Smooth muscle cell of trachea (primary cell): ENCODE data around the gene PRAMEF5. TPM values are rescaled to one million over a fixed set of nuclear protein-coding genes. Genes with fewer than 3 reads are reported as not detected.

Experiments used
- total RNA-seq: library from RNA; depleted of rRNA; stranded (reverse); fragments of >200 nt; gene quantifications from 2 replicates; pipeline ENCODE4 v1.2.1, GENCODE V29; 2014

The PRAMEF5 gene
- not detected in 2 replicates for total RNA-seq

DNA sequence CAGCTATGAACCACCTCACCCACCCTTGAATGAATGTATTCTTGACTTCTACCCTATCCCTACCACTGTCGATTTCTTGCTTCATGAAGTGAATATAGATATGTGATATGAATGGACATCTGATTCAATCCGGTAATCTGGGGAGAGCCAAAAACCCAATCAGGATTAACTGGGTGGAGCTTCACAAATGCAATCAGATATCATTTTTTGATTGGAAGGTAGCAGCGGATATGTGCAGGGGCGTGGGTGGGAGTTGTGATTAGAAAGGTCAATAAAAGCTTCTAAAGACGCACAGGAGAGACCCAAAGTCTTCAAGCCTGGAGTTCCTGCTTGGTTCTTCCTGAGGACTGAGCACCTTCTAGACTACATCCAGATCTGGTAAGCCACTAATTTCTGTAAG is at the start of gene PRAMEF5:
TSS of gene PRAMEF5 (plus strand) at position 301 of the 400 bp plus-strand sequence. CDS start 5,071 bp downstream, outside the sequence.

DNA sequence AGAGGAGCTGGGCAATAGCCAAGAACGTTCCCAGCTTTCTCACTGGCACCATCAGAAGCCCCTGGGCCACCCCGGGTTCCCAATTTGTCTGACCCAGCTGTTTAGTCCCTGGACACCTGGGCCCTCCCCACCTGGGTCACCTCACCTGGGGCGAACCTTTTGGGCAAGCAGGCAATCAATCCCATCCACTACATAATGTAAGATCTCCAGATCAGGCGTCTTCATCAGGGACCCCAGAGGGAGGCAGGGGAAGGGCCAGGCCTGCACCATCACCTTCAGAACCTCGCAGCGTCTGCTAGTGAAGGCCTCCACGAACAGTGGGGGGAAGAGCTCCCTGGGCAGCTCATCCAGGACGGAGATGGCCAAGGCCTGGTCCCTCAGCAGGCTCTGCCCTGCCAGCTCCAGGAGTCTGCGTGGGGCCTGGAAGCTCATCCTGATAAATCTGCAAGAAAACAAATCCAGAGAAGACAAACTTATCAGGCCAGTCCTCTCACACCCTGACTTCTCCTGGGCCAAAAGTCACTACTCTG is 28.3 kb upstream of the PRAMEF5 start, which contains the start of gene PRAMEF18:
TSS of gene PRAMEF18 (minus strand) at position 480 of the 530 bp plus-strand sequence. CDS start at position 432, 48 bp downstream.

DNA sequence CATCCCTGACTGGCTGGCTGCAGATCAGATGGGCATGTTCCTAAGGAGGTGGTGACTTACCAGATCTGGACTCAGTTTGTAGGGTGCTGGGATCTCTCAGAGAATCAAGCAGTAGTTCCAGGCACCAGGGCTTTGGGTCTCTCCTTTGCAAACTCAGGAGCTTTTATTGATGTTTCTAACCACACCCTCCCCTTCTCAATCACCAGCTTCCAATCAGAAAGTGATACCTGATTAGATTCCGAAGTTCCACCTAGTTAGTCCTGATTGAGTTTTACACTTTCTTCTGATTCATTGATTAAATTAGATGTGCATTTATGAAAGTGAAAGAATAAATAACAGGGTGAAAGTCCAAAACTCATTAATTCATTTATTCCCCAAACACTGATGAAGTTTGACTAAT is 31.0 kb downstream of the PRAMEF5 start, which contains the start of gene PRAMEF8:
TSS of gene PRAMEF8 (minus strand) at position 101 of the 400 bp plus-strand sequence. CDS start 1,046 bp downstream, outside the sequence.

DNA sequence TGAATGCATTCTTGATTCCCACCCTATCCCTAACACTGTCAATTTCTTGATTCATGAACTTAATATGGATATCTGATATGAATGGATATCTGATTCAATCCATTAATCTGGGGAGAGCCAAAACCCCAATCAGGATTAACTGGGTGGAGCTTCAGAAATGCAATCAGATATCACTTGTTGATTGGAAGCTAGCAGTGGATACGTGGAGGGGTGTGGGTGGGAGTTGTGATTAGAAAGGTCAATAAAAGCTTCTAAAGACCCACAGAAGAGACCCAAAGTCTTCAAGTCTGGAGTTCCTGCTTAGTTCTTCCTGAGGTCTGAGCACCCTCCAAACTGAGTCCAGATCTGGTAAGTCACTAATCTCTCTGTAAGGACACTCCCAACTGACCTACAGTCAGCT is 49.2 kb downstream of the PRAMEF5 start, which contains the start of gene PRAMEF33:
TSS of gene PRAMEF33 (plus strand) at position 301 of the 400 bp plus-strand sequence. CDS start 2,416 bp downstream, outside the sequence.

Other genes starting within 250 kb of the PRAMEF5 start
- gene PRAMEF27, start 197.6 kb upstream of the PRAMEF5 start, total RNA-seq: not detected in 2 replicates
- not detected in 2 replicates for gene HNRNPCL3, start 193.4 kb upstream of the PRAMEF5 start, total RNA-seq
- not detected in 2 replicates for gene PRAMEF25, start 183.4 kb upstream of the PRAMEF5 start, total RNA-seq
- gene HNRNPCL2, start 137.3 kb upstream of the PRAMEF5 start, total RNA-seq: not detected in 2 replicates
- gene PRAMEF26, start 98.2 kb upstream of the PRAMEF5 start, total RNA-seq: not detected in 2 replicates
- gene HNRNPCL4, start 88.6 kb upstream of the PRAMEF5 start, total RNA-seq: not detected in 2 replicates
- not detected in 2 replicates for gene PRAMEF9, start 82.3 kb upstream of the PRAMEF5 start, total RNA-seq
- gene PRAMEF13, start 52.8 kb upstream of the PRAMEF5 start, total RNA-seq: not detected in 2 replicates
- not detected in 2 replicates for gene PRAMEF18, start 28.0 kb upstream of the PRAMEF5 start, total RNA-seq
- gene PRAMEF8, start 30.9 kb downstream of the PRAMEF5 start, total RNA-seq: not detected in 2 replicates
- not detected in 2 replicates for gene PRAMEF33, start 49.3 kb downstream of the PRAMEF5 start, total RNA-seq
- not detected in 2 replicates for gene PRAMEF15, start 61.4 kb downstream of the PRAMEF5 start, total RNA-seq
- not detected in 2 replicates for gene PRAMEF14, start 92.9 kb downstream of the PRAMEF5 start, total RNA-seq
- not detected in 2 replicates for gene PRAMEF19, start 117.7 kb downstream of the PRAMEF5 start, total RNA-seq
- not detected in 2 replicates for gene PRAMEF17, start 135.4 kb downstream of the PRAMEF5 start, total RNA-seq
- not detected in 2 replicates for gene PRAMEF20, start 156.3 kb downstream of the PRAMEF5 start, total RNA-seq